Glutamatergic neuron (in vitro differentiated cells): ENCODE measurements around the gene LAMA3. TPM values are rescaled to one million over a fixed set of nuclear protein-coding genes. Genes with fewer than 3 reads are reported as not detected.

ENCODE experiments used
- DNase-seq: peaks from one replicate; pipeline ENCODE4 v3.0.0; 2022
- H3K27ac Mint-ChIP-seq: one replicate; pipeline ENCODE4 v1.8.0; 2020; ENCODE audit warnings: mild to moderate bottlenecking, mixed read lengths, inconsistent platforms; ENCODE audit not compliant: unreplicated experiment
- H3K27me3 Mint-ChIP-seq: one replicate; pipeline ENCODE4 v1.8.0; 2020; ENCODE audit warnings: mild to moderate bottlenecking, moderate library complexity, mixed read lengths, inconsistent platforms; ENCODE audit not compliant: unreplicated experiment
- H3K36me3 Mint-ChIP-seq: one replicate; pipeline ENCODE4 v1.8.0; 2020; ENCODE audit warnings: mild to moderate bottlenecking, mixed read lengths, inconsistent platforms; ENCODE audit not compliant: unreplicated experiment
- H3K4me1 Mint-ChIP-seq: one replicate; pipeline ENCODE4 v1.8.0; 2020; ENCODE audit warnings: mild to moderate bottlenecking, low read depth, mixed read lengths, inconsistent platforms; ENCODE audit not compliant: unreplicated experiment
- H3K4me3 Mint-ChIP-seq: one replicate; pipeline ENCODE4 v1.8.0; 2020; ENCODE audit warnings: mild to moderate bottlenecking, mixed read lengths, inconsistent platforms; ENCODE audit not compliant: unreplicated experiment
- H3K9me3 Mint-ChIP-seq: one replicate; pipeline ENCODE4 v1.8.0; 2020; ENCODE audit warnings: mild to moderate bottlenecking, moderate library complexity, mixed read lengths, inconsistent platforms; ENCODE audit not compliant: unreplicated experiment
- CTCF ChIP-seq: fragments of 200-600 bp; sonication (generic); IDR thresholded peaks from one replicate; pipeline ENCODE4 v1.5.0; 2021; ENCODE audit not compliant: partially characterized antibody, unreplicated experiment
- total RNA-seq: library from RNA; stranded (reverse); fragmentation: NEBNext Ultra II Directional; extraction: Animal tissue kit (Norgen Biotek cat#: 25700); gene quantifications from one replicate; pipeline ENCODE4 v1.2.1, GENCODE V29; 2021; ENCODE audit not compliant: unreplicated experiment

The LAMA3 gene
- total RNA-seq, 1 donor from 2014 or later: 2.1 TPM

- Mint-ChIP-seq H3K27me3 (no peaks in the 10 kb centered on the region), H3K4me1 (no peaks in the 10 kb centered on the region), H3K4me3 (no peak overlapping the region), H3K36me3 (no peaks in the 10 kb centered on the region), H3K27ac (no peak overlapping the region), H3K9me3 (no peaks in the 10 kb centered on the region)
- no peak for DNase-seq
- TF ChIP-seq CTCF: no peak
These were observed 67.6 kb downstream of the LAMA3 start for GRCh38 chr18:23756590-23757436.

GRCh38 chr18:23757437-23757733, 68.1 kb downstream of the LAMA3 start:
- no peaks in the 10 kb centered on the region for H3K27me3 Mint-ChIP-seq
- no peak for DNase-seq
- no peak overlapping the region for H3K27ac Mint-ChIP-seq
- H3K9me3 Mint-ChIP-seq: no peaks in the 10 kb centered on the region
- no peak for TF ChIP-seq CTCF
- no peaks in the 10 kb centered on the region for H3K36me3 Mint-ChIP-seq
- H3K4me1 Mint-ChIP-seq: no peaks in the 10 kb centered on the region
- H3K4me3 Mint-ChIP-seq: no peak overlapping the region

- Mint-ChIP-seq H3K4me3 (no peak overlapping the region), H3K36me3 (no peaks in the 10 kb centered on the region), H3K4me1 (no peaks in the 10 kb centered on the region), H3K9me3 (no peaks in the 10 kb centered on the region), H3K27ac (no peak overlapping the region), H3K27me3 (no peaks in the 10 kb centered on the region)
- no peak for DNase-seq
- no peak for TF ChIP-seq CTCF
These were observed 69.0 kb downstream of the LAMA3 start for GRCh38 chr18:23758281-23758680.

GRCh38 chr18:23761941-23762340, 72.7 kb downstream of the LAMA3 start:
- Mint-ChIP-seq H3K27ac (no peak overlapping the region), H3K27me3 (no peaks in the 10 kb centered on the region), H3K36me3 (no peaks in the 10 kb centered on the region), H3K9me3 (no peaks in the 10 kb centered on the region), H3K4me1 (no peaks in the 10 kb centered on the region), H3K4me3 (no peak overlapping the region)
- no peak for TF ChIP-seq CTCF
- DNase-seq: no peak

GRCh38 chr18:23763343-23763742, 74.1 kb downstream of the LAMA3 start:
- no peak overlapping the region for H3K27ac Mint-ChIP-seq
- peaks cover 3% of the 10 kb centered on the region for H3K9me3 Mint-ChIP-seq
- H3K4me1 Mint-ChIP-seq: no peaks in the 10 kb centered on the region
- TF ChIP-seq CTCF: no peak
- DNase-seq: no peak
- no peak overlapping the region for H3K4me3 Mint-ChIP-seq
- no peaks in the 10 kb centered on the region for H3K36me3 Mint-ChIP-seq
- peaks cover 2% of the 10 kb centered on the region for H3K27me3 Mint-ChIP-seq
